PFSK-1 (cell line): ENCODE results near the gene DISP1.

Source experiments
- POLR2AphosphoS5 ChIP-seq: IDR thresholded peaks from 2 replicates; pipeline ENCODE4 v1.6.1; 2012; ENCODE audit warnings: low read depth, mild to moderate bottlenecking, control low read depth, low read length, moderate library complexity
- REST ChIP-seq, 2 experiments: IDR thresholded peaks; 2 replicates each; pipeline versions ENCODE4 v1.6.1 to v1.8.0; 2011 to 2012; ENCODE audit warnings: low read depth in 2 of 2, low read length in 2 of 2, control low read depth in 1 of 2, inconsistent platforms in 1 of 2, mild to moderate bottlenecking in 1 of 2, moderate library complexity in 1 of 2; ENCODE audit not compliant: insufficient read depth in 1 of 2
- SIN3A ChIP-seq: IDR thresholded peaks from 2 replicates; pipeline ENCODE4 v1.6.1; 2012; ENCODE audit warnings: mild to moderate bottlenecking, low read length, moderate library complexity, borderline replicate concordance; ENCODE audit not compliant: insufficient read depth

- TF ChIP-seq REST (IDR thresholded peaks at IDR 0.05; ENCODE audit: insufficient read depth in 1 of 2, low read depth in 2 of 2, low read length in 2 of 2) (no peak), POLR2AphosphoS5 (no peak), SIN3A (no peak)
Measured at GRCh38 chr1:222791006-222791710, 23.7 kb upstream of the DISP1 start.
